ENCODE measurements around the gene TSPEAR.

TSPEAR gene

GRCh38 chr21:44671911-44672310, 39.5 kb downstream of the TSPEAR start:
- no peaks in the 10 kb centered on the region for H3K27me3 ChIP-seq (ENCODE audit: low read length)
- TF ChIP-seq, protein P1, sequence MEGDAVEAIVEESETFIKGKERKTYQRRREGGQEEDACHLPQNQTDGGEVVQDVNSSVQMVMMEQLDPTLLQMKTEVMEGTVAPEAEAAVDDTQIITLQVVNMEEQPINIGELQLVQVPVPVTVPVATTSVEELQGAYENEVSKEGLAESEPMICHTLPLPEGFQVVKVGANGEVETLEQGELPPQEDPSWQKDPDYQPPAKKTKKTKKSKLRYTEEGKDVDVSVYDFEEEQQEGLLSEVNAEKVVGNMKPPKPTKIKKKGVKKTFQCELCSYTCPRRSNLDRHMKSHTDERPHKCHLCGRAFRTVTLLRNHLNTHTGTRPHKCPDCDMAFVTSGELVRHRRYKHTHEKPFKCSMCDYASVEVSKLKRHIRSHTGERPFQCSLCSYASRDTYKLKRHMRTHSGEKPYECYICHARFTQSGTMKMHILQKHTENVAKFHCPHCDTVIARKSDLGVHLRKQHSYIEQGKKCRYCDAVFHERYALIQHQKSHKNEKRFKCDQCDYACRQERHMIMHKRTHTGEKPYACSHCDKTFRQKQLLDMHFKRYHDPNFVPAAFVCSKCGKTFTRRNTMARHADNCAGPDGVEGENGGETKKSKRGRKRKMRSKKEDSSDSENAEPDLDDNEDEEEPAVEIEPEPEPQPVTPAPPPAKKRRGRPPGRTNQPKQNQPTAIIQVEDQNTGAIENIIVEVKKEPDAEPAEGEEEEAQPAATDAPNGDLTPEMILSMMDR (IDR thresholded peaks at IDR 0.05; ENCODE audit: insufficient read depth, low read length, poor library complexity, severe bottlenecking) = no peak
- TF ChIP-seq EZH2phosphoT487 (conservative IDR thresholded peaks at IDR 0.05; ENCODE audit: low read length) = no peak
- no peak overlapping the region for H3K9ac ChIP-seq (ENCODE audit: low read length)
- H3K79me2 ChIP-seq (ENCODE audit: insufficient read depth, low read length) = no peaks in the 10 kb centered on the region
- no peaks in the 10 kb centered on the region for H3K9me3 ChIP-seq (ENCODE audit: insufficient read depth, low read length)
- H3K9me2 ChIP-seq (replicated peaks; ENCODE audit: insufficient read depth, low read length) = no peaks in the 10 kb centered on the region
- no peak overlapping the region for H3K4me2 ChIP-seq (ENCODE audit: low read depth, low read length, poor library complexity, severe bottlenecking)
- H2AFZ ChIP-seq (ENCODE audit: low read depth, low read length, severe bottlenecking) = no peak overlapping the region
- H3K36me3 ChIP-seq (ENCODE audit: low read length) = no peaks in the 10 kb centered on the region
- H3K27ac ChIP-seq (ENCODE audit: low read depth, low read length) = no peak overlapping the region
- no peaks in the 10 kb centered on the region for H3F3A ChIP-seq (ENCODE audit: insufficient read depth)
- no peak overlapping the region for H3K4me3 ChIP-seq (ENCODE audit: insufficient read depth, low read length, poor library complexity, severe bottlenecking)
- no peaks in the 10 kb centered on the region for H4K20me1 ChIP-seq (ENCODE audit: low read depth, low read length)

GRCh38 chr21:44670642-44671432, 40.5 kb downstream of the TSPEAR start:
- Histone ChIP-seq H3K9ac (ENCODE audit: low read length) (no peak overlapping the region), H3K27me3 (ENCODE audit: low read length) (no peaks in the 10 kb centered on the region), H3F3A (ENCODE audit: insufficient read depth) (no peaks in the 10 kb centered on the region), H3K9me3 (ENCODE audit: insufficient read depth, low read length) (no peaks in the 10 kb centered on the region), H3K4me2 (ENCODE audit: low read depth, low read length, poor library complexity, severe bottlenecking) (no peak overlapping the region), H4K20me1 (ENCODE audit: low read depth, low read length) (no peaks in the 10 kb centered on the region), H3K36me3 (ENCODE audit: low read length) (no peaks in the 10 kb centered on the region), H3K4me3 (ENCODE audit: insufficient read depth, low read length, poor library complexity, severe bottlenecking) (no peak overlapping the region), H3K79me2 (ENCODE audit: insufficient read depth, low read length) (no peaks in the 10 kb centered on the region), H3K9me2 (replicated peaks; ENCODE audit: insufficient read depth, low read length) (no peaks in the 10 kb centered on the region), H2AFZ (ENCODE audit: low read depth, low read length, severe bottlenecking) (no peak overlapping the region), H3K27ac (ENCODE audit: low read depth, low read length) (no peak overlapping the region)
- TF ChIP-seq, protein P1 (IDR thresholded peaks at IDR 0.05; ENCODE audit: insufficient read depth, low read length, poor library complexity, severe bottlenecking) = no peak
- no peak for TF ChIP-seq EZH2phosphoT487 (conservative IDR thresholded peaks at IDR 0.05; ENCODE audit: low read length)

DNA sequence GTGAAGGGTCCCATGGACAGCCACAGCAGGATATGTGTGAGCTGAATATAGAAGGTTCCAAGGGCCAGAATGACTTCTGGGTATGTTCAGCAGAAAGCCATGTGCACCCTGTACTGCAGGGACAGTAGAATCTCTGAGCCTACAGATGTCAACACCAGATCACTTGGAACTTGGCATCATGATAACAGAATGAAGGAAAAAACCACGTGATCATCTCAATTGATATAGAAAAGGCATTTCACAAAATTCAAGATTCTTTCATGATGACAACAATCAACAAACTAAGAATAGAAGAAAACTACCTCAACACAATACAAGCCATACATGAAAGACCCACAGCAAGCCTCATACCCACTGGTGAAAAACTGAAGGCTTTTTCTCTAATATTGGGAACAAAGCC, 43.8 kb downstream of the TSPEAR start:
- no peak overlapping the region for H3K4me3 ChIP-seq (ENCODE audit: insufficient read depth, low read length, poor library complexity, severe bottlenecking)
- no peaks in the 10 kb centered on the region for H3K36me3 ChIP-seq (ENCODE audit: low read length)
- no peaks in the 10 kb centered on the region for H3K9me2 ChIP-seq (replicated peaks; ENCODE audit: insufficient read depth, low read length)
- H2AFZ ChIP-seq (ENCODE audit: low read depth, low read length, severe bottlenecking) = no peak overlapping the region
- TF ChIP-seq, protein P1 (IDR thresholded peaks at IDR 0.05; ENCODE audit: insufficient read depth, low read length, poor library complexity, severe bottlenecking) = no peak
- TF ChIP-seq EZH2phosphoT487 (conservative IDR thresholded peaks at IDR 0.05; ENCODE audit: low read length) = no peak
- no peaks in the 10 kb centered on the region for H3F3A ChIP-seq (ENCODE audit: insufficient read depth)
- no peak overlapping the region for H3K27ac ChIP-seq (ENCODE audit: low read depth, low read length)
- no peaks in the 10 kb centered on the region for H3K9me3 ChIP-seq (ENCODE audit: insufficient read depth, low read length)
- no peaks in the 10 kb centered on the region for H3K27me3 ChIP-seq (ENCODE audit: low read length)
- H3K9ac ChIP-seq (ENCODE audit: low read length) = no peak overlapping the region
- H4K20me1 ChIP-seq (ENCODE audit: low read depth, low read length) = no peaks in the 10 kb centered on the region
- H3K79me2 ChIP-seq (ENCODE audit: insufficient read depth, low read length) = no peaks in the 10 kb centered on the region
- no peak overlapping the region for H3K4me2 ChIP-seq (ENCODE audit: low read depth, low read length, poor library complexity, severe bottlenecking)

All from SU-DHL-6 (cell line).